PC-9 (cell line): ENCODE measurements around the gene GUCA1C. TPM values are rescaled to one million over a fixed set of nuclear protein-coding genes. Genes with fewer than 3 reads are reported as not detected.

Experiments used
- BruUV-seq: library from RNA; stranded (reverse); fragments of 400-500 nt; replicated peaks from 2 replicates; lab custom pipeline; 2021; lab: Mats Ljungman, UMichigan
- CTCF ChIA-PET: fragments of 300-600 bp; sonication (Branson Sonifier 250); formaldehyde crosslinking; loops from one replicate; lab custom pipeline; 2022; ENCODE audit warnings: antibody characterized with exemption; lab: Charles Lee
- POLR2A ChIA-PET: fragments of 300-600 bp; sonication (Branson Sonifier 250); formaldehyde crosslinking; loops from one replicate; lab custom pipeline; 2022; ENCODE audit warnings: antibody characterized with exemption; ENCODE audit not compliant: unreplicated experiment; lab: Charles Lee
- DNase-seq, 2 experiments: peaks; one replicate each; pipeline versions ENCODE4 v3.0.0 to v3.0.0-alpha.2; 2015 to 2022; ENCODE audit warnings: mixed read lengths in 1 of 2
- H2AFZ ChIP-seq: fragments of 200-600 bp; sonication (generic); 2 replicates; pipeline ENCODE4 v1.8.1; 2017; ENCODE audit warnings: antibody characterized with exemption
- H3F3A ChIP-seq: fragments of 200-600 bp; sonication (generic); 2 replicates; pipeline ENCODE4 v1.8.1; 2017; ENCODE audit warnings: antibody characterized with exemption, mild to moderate bottlenecking, low read depth; ENCODE audit not compliant: insufficient read depth
- H3K27ac ChIP-seq: fragments of 200-600 bp; sonication (generic); 2 replicates; pipeline ENCODE4 v1.6.1; 2016; ENCODE audit warnings: mixed run types
- H3K27me3 ChIP-seq: fragments of 200-600 bp; sonication (generic); 2 replicates; pipeline ENCODE4 v1.6.1; 2016; ENCODE audit warnings: low read depth, mixed run types; ENCODE audit not compliant: insufficient read depth
- H3K36me3 ChIP-seq: fragments of 200-600 bp; sonication (generic); 2 replicates; pipeline ENCODE4 v1.6.1; 2016; ENCODE audit warnings: low read depth, mixed run types
- H3K4me1 ChIP-seq: fragments of 200-600 bp; sonication (generic); replicated peaks from 2 replicates; pipeline ENCODE4 v1.6.1; 2016; ENCODE audit warnings: mixed run types; ENCODE audit not compliant: insufficient read depth
- H3K4me2 ChIP-seq: fragments of 200-600 bp; sonication (generic); 2 replicates; pipeline ENCODE4 v1.6.1; 2017; ENCODE audit warnings: mixed run types
- H3K4me3 ChIP-seq: fragments of 200-600 bp; sonication (generic); 2 replicates; pipeline ENCODE4 v1.6.1; 2016; ENCODE audit warnings: mixed run types
- H3K79me2 ChIP-seq: fragments of 200-600 bp; sonication (generic); 2 replicates; pipeline ENCODE4 v1.6.1; 2017; ENCODE audit warnings: low read depth, mixed run types
- H3K9me2 ChIP-seq: fragments of 200-600 bp; sonication (generic); 2 replicates; pipeline ENCODE4 v1.8.1; 2017; ENCODE audit warnings: mild to moderate bottlenecking; ENCODE audit not compliant: insufficient read depth
- H3K9me3 ChIP-seq: fragments of 200-600 bp; sonication (generic); 2 replicates; pipeline ENCODE4 v1.8.1; 2016; ENCODE audit warnings: low read depth; ENCODE audit not compliant: insufficient read depth
- H4K20me1 ChIP-seq: fragments of 200-600 bp; sonication (generic); 2 replicates; pipeline ENCODE4 v1.8.1; 2017; ENCODE audit not compliant: insufficient read depth
- EZH2 ChIP-seq: fragments of 200-600 bp; sonication (generic); IDR thresholded peaks from 2 replicates; pipeline ENCODE4 v1.8.0; 2017; ENCODE audit warnings: antibody characterized with exemption, low read depth
- intact Hi-C: fragments of 100-400 bp; cut with micrococcal nuclease; formaldehyde crosslinking; loops from one replicate; pipeline ENCODE4 v1.10.0; 2022; ENCODE audit not compliant: unreplicated experiment
- total RNA-seq: library from RNA; stranded (reverse); gene quantifications from 2 replicates; pipeline ENCODE4 v1.2.3, GENCODE V29; 2021
- TF ChIP-seq, protein P1 (sequence below): fragments of 200-600 bp; sonication (generic); conservative IDR thresholded peaks from 2 replicates; pipeline ENCODE4 v1.6.1; 2017; ENCODE audit warnings: mixed run types, antibody characterized with exemption, mild to moderate bottlenecking, moderate library complexity

The GUCA1C gene
- total RNA-seq, 1 experiment from 2014 or later: not detected

DNA sequence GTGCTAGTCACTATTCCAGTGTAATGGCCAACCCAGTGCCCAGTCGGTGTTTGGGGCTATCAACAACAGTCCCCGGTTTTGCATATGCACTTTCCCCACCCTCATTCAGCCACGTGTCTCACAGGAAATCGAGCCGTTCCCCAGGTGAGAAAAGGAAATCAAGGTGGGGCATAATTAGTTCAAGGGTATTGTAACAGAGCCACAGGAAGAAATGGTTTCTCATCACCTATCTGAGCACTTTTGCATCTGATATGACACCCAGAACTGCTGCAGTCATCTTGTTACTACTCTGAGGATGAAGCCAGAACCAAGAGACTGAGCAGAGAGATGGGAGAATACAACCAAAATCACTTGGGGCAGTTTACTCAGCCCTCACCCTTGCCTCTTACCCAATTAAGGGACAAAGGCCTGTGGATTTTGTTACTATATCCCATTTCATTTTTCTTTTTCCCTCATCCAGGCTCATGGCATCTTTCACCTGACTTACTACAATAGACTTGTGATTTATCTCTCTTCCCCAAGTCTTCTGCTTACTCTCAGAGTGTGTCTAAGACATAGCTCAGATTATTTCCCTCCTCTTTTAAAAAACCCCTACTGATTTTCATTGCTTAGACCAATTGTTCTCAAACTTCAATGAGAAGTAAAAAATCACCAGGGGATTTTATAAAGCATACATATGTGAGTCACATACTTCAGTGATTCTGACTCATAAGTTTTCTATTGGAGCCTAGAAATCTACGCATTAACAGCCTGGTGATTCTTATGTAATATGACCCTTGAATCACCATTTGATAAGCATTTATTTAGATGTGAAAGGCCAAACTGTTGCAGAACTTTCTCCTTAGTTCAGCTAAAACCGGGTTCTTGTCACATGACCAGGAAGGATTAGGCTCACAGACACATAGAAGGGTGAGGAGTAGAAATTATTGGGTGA is 90.5 kb downstream of the GUCA1C start:
- intact Hi-C loops: no loop called here
- ChIA-PET POLR2A (interaction anchor here (0.6 kb wide), 1 partner anchor 505 kb away, joined by 9 read pairs; no protein-coding TSS in a partner anchor), CTCF (interaction anchor here (0.6 kb wide), 1 partner anchor 202 kb away, joined by 4 read pairs; no protein-coding TSS in a partner anchor)
- no peaks in the 10 kb centered on the region for H4K20me1 ChIP-seq
- peak in 1 of 2 experiments; percentile 79 for DNase-seq
- peak overlapping the region; percentile 56 for H3K4me2 ChIP-seq
- peak overlapping the region; percentile 54 for H3K27ac ChIP-seq
- no peaks in the 10 kb centered on the region for H3K9me2 ChIP-seq
- peaks cover 20% of the 10 kb centered on the region; the same call in 1 of the 2 replicates for H3F3A ChIP-seq
- H3K9me3 ChIP-seq: peaks cover 12% of the 10 kb centered on the region; the same call in 1 of the 2 replicates
- H3K4me1 ChIP-seq: peaks cover 25% of the 10 kb centered on the region
- no peak overlapping the region for H3K4me3 ChIP-seq
- H2AFZ ChIP-seq: peak overlapping the region; percentile 19
- no peaks in the 10 kb centered on the region for H3K79me2 ChIP-seq
- H3K27me3 ChIP-seq: no peaks in the 10 kb centered on the region
- no peaks in the 10 kb centered on the region for H3K36me3 ChIP-seq
- TSS peak; percentile 91 for BruUV-seq
- TF ChIP-seq EZH2: no peak
- TF ChIP-seq, protein P1, sequence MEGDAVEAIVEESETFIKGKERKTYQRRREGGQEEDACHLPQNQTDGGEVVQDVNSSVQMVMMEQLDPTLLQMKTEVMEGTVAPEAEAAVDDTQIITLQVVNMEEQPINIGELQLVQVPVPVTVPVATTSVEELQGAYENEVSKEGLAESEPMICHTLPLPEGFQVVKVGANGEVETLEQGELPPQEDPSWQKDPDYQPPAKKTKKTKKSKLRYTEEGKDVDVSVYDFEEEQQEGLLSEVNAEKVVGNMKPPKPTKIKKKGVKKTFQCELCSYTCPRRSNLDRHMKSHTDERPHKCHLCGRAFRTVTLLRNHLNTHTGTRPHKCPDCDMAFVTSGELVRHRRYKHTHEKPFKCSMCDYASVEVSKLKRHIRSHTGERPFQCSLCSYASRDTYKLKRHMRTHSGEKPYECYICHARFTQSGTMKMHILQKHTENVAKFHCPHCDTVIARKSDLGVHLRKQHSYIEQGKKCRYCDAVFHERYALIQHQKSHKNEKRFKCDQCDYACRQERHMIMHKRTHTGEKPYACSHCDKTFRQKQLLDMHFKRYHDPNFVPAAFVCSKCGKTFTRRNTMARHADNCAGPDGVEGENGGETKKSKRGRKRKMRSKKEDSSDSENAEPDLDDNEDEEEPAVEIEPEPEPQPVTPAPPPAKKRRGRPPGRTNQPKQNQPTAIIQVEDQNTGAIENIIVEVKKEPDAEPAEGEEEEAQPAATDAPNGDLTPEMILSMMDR: no peak

GRCh38 chr3:108861401-108861800 is 92.3 kb downstream of the GUCA1C start:
- intact Hi-C loops: no loop called here
- no peak for DNase-seq
- H3K4me3 ChIP-seq: no peak overlapping the region
- no TSS peak for BruUV-seq
- H4K20me1 ChIP-seq: no peaks in the 10 kb centered on the region
- no peak overlapping the region for H3K27ac ChIP-seq
- no peaks in the 10 kb centered on the region for H3K9me2 ChIP-seq
- CTCF ChIA-PET: no interaction called here
- H3F3A ChIP-seq: peaks cover 20% of the 10 kb centered on the region; the same call in 1 of the 2 replicates
- no peaks in the 10 kb centered on the region for H3K79me2 ChIP-seq
- H3K4me1 ChIP-seq: peaks cover 25% of the 10 kb centered on the region
- POLR2A ChIA-PET: no interaction called here
- H3K9me3 ChIP-seq: peaks cover 12% of the 10 kb centered on the region; the same call in 1 of the 2 replicates
- H3K36me3 ChIP-seq: no peaks in the 10 kb centered on the region
- TF ChIP-seq EZH2: no peak
- TF ChIP-seq, protein P1: no peak
- H2AFZ ChIP-seq: no peak overlapping the region
- no peaks in the 10 kb centered on the region for H3K27me3 ChIP-seq
- no peak overlapping the region for H3K4me2 ChIP-seq

Other genes starting within 250 kb of the GUCA1C start
- gene RETNLB, start 196.5 kb downstream of the GUCA1C start, total RNA-seq: not detected in 2 replicates
- gene TRAT1, start 131.1 kb downstream of the GUCA1C start, total RNA-seq: not detected in 2 replicates
- gene MORC1, start 164.3 kb upstream of the GUCA1C start, total RNA-seq: not detected in 2 replicates
- not detected in 2 replicates for gene C3orf85, start 182.8 kb upstream of the GUCA1C start, total RNA-seq